Hematopoietic multipotent progenitor cell treated with erythropoietin and hydrocortisone succinate and interleukin-3 and kit ligand, for 8 days (in vitro differentiated cells): ENCODE results near the gene SND1.
A peak's percentile ranks its signal among the peaks of the same experiment; 100 is the strongest.

Experiments used
- DNase-seq: peaks from one replicate; pipeline ENCODE4 v3.0.0-alpha.2; 2015

Gene SND1

DNA sequence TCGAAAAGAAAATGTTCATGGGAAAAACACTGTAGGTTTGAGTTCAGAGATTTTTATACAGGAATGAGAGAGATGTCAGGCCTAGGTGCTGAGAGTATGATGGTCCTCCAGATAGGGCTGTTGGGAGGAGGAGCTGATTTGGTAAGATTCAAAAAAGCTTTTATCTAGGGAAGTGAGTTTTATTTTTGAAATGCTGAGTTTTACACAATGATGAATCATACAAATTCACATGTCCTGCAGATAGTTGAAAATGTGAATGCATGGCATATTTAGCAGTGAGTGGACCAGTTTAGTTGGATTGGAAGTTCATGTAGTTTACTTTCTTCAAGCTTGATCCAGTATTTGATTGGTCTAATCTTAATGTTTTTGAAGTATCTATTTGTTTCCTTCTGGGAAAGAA lies 224.4 kb downstream of the SND1 start:
- no peak for DNase-seq

DNA sequence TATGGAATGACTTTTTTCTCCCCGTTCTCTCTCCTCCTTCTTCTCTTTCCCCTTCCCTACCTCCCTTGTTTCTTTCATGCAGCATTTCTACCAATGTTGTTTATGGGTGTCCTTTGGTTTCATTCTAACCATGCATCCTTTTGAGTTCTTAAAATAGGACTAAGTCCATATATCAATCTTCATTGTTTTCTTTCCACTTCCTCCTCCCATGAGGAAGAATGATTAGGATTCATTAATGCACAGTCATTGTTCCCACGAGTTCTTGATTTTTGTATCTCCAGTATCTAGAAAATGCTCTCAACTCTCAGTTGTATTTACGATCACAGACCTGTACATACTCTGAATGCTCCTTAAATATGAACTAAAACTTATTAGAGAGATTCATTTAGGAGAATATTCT lies 226.0 kb downstream of the SND1 start:
- DNase-seq, result no peak

DNA sequence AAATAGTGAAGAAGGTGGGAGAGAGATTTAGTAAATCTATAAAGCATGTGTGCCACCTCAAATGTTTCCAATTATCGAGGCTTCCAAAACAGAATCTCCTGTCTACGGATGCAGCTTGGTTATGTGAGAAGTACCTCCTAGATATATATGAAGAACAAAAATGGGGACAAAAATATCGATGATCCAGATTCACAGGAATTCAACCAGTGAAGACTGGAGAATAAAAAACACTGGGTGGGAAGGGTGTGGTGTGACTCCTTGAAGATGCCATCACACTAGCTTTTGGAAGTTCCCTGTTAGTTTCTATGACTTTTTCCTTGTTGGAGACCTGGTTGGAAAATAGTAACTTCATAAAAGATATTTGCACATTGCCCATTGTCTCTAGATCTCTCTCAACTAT lies 226.8 kb downstream of the SND1 start:
- no peak for DNase-seq

DNA sequence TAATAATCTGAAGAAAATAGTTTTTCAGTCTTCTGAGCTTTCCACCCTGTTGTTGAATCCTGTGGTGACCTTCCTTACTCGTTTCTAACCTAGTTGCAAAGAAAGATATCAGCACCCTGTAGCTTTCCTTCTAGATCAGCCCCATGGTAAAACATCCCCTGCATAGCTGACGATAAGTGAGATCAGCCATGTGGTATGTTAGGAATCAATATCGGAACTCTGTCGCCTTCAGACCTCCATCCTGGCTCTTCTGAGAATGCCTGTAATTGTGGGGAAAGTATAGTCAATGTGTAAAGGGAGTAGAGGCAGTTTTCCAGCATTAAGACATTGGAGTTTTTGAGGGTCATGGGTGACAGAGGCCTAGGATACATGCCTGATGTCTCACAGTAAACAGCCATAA lies 227.4 kb downstream of the SND1 start:
- no peak for DNase-seq

DNA sequence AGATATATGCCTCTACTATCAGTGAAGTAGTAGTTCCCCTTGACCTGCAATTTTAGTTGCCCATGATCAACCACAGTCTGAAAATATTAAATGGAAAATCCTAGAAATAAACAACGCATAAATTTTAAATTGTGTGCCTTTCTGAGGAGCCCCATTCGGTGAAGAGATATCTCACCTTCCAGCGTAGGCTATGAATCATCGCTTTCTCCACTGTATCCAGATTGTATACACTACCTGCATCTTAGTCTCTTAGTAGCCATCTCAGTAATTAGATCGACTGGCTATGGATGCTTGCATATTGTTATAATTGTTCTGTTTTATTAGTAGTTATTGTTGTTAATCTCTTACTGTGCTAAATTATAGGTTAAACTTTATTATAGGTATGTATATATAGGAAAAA lies 227.9 kb downstream of the SND1 start:
- DNase-seq, result no peak

DNA sequence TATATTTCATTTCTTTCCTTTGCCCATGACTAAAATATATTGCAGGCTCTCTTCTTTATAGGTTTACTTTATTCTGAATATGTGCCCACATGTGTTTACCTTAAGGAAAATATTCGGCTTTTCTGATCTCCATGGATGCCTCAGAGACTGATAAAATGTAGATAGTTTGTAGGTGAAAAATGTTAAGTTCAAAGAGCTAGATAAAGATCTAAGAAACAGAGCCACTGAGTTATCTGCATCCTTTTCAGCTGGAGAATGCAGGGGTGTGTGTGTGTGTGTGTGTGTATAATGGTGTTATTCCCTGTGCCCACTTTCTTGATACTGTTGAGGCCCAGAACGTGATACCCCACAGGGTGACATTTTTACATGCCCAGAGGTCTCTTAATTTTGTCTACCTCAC lies 228.5 kb downstream of the SND1 start:
- no peak for DNase-seq

DNA sequence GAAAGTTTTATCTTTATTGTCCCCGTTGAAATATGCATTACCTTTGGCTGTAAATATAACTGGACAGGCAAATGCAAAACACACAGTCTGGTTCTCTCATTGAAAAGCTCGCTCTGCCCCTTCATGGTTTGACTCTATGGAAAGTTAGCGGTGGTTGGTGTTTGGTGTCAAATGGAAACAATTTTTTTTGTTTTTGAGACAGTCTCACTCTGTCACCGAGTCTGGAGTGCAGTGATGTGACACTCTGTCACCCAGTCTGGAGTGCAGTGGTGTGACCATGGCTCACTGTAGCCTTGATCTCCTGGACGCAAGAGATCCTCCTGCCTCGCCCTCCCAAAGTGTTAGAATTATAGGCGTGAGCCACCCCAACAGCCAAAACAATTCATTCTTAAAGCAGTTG lies 229.6 kb downstream of the SND1 start:
- DNase-seq, result no peak

DNA sequence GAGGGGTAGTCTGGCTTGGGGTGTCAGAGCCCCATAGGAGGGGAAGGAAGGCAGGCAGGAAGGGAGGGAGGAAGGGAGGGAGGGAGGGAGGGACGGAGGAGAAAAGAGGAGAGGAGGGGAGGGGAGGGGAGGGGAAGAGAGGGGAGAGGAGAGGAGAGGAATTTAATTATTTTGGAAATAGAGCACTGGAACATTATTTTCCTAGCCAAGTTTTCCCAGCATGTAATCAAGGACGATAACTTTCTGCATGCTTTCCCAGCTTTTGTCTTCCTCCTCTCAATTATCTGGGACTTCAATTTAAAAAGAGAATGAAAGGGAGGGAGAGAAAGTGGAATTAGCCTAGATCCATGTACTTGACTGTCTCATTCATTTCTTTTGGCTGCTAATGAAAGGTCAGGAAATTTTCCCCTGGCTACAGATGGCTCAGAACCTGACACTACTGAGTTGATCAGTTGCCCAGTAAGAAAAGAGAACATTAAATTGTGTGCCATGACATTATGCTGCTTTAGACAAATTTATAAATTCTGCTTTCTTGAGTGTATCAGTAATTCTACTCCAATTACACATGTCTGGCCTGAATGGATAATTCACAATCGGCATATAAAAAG lies 230.4 kb downstream of the SND1 start:
- DNase-seq, result no peak

DNA sequence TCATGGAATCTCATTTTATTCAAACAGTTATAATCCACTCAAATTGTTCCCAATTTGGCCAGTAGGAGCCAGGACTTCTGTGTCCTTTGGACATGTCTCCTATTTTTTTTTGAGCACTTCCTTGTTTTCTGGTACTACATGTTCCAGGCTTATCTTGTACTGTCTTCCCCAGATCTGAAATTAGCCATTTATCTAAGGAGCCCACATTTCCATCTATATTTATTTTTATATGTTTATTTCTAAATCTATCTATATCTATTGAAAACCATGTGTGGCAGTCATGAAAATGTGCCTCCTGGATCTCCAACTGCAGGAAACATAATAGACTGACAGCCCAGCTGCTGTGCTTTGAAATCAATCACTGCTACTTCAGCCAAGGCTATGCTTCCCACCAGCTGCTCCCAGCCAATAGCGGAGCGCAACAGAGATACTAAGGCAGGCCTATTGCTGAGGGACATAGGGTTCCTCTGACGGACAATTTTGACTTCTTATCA lies 232.1 kb downstream of the SND1 start:
- DNase-seq, result peak; percentile 60

DNA sequence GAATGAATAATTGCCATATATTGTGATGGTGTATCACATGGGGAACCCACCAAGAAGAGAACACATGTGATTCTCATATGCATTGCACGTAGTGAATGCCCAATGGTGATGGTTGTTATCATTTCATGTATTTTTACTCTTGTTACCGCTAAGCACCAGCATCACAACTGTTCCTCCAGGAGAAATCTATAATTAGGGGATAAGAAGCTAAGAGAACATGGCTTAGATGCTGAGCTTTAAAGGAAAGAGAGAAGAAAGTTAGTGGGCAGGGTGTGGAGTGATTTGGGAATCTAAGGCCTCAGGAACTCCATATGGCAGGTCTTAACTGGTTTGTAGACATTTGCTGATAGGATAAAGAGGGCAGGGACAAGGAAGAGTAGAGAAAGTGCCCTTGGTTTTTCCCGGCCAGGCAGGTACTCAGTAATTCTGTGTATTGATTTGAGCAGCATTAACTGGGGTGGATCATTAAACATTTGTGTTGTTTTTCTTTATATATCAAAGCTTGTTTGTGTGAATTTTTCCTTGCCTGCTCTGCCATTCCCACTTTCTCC lies 233.3 kb downstream of the SND1 start:
- no peak for DNase-seq

DNA sequence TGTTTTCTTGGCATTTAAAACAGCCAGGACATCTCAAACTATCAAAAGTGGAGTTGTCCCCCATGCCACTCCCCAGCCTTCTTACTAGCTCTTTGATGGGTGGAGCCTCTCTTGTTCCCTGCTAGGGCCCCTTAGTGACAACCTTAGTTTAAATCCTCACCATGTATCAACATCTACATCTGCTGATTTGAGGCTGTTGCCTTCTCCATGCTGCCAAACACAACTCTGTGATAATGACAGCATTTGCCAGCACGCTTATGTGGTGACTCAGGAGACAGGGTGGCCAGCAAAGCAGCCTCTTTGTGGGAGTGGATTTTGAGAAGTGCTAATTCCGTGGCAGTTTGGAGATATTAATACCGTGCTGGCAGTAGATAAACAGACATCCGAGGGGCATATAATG lies 233.8 kb downstream of the SND1 start:
- peak; percentile 98 for DNase-seq

DNA sequence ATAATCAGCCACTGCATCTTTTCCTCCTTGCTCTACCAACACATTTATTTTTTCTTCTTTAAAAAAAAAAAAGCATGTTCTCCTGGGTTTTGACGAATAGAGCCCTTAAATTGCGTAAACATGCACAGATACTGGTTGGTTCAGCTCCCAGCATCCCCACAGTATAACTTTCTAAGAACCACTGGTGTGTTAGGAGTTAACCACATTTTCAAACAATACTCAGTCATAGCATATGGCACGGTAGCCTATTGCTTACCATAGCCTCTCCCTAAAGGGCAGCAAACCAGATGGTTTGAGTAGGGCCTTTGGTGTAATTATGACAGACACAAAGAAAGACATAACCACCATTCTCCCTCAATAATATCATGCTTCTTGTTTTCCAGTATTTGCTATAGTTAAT lies 234.3 kb downstream of the SND1 start:
- no peak for DNase-seq

DNA sequence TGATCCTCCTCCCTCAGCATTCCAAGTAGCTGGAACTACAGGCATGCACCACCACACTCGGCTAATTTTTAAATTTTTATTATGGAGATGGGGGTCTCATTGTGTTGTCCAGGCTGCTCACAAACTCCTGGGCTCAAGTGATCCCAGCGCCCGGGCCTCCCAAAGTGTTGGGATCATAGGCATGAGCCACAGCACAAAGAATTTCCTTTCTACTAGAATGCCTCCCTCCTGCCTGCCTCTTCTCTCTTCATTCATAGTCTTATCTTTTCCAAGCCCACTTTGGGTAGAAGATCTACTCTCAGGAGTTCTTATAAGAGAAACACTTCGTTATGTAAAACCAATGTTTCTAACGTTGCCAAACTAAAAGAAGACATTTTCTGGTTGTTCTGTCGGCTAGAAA lies 235.1 kb downstream of the SND1 start:
- no peak for DNase-seq

DNA sequence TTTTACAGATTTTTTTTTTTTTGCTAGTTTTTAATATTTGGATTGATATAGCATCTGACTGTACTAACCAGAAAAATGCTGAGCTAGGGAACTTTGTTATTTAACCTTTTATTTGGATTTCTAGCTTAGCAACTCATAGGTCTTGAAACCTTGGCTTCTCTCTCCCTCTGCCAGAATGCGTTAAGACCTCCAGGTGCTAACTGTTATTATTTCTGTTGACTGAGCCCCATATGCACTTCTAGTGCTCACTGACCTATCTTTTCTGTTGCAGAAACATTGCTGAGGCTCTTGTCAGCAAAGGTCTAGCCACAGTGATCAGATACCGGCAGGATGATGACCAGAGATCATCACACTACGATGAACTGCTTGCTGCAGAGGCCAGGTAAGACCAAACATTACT lies 235.6 kb downstream of the SND1 start:
- DNase-seq, result peak; percentile 46

DNA sequence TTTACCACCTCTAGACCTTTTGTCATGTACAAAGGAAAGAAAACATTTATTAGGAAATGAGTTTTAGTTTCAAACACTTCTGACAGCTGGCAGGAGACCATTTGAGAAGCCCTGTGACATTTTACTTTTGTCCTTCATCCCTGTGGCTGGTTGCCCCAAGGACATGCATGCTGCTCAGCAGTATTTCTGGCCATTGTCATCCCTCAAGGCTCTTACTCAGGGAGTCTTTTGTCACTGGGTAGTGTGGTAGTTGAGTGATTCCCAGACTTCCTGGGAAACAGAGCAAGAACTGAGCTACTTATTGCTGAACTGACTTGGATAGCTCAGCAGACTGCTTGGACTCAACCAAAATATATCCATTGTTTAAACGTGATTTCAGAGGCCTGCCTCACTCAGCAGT lies 236.4 kb downstream of the SND1 start:
- DNase-seq, result no peak

DNA sequence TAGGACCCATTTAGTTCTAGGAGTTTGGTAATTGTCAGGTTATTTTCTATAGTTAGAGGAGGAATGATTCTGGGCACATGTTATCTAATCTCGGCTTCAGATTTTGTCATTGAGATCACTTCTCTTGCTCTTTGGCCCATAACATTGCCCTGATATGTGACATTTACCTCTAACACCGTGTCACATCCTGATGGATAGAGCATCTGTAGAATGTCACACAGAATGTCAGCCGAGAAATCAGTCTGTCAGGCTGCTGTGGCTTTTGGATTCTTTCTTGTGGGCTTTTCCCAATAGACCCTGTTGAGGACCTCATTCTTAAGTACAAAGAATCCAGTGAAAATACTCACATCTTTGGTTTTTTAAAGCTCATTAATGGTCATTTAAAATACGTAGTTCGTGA lies 236.8 kb downstream of the SND1 start:
- no peak for DNase-seq

DNA sequence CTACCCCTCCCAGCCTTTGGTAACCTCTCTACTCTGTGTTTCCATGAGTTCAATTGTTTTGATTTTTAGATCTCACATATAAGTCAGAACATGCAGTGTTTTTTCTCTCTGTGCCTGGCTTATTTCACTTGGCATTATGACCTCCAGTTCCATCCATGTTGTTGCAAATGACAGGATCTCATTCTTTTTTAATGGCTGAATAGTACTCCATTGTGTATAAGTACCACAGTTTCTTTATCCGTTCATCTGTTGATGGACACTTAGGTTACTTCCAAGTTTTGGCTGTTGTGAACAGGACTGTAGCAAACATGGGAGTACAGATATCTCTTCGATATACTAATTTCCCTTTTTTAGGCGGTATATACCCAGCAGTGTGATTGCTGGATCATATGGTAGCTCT lies 237.7 kb downstream of the SND1 start:
- DNase-seq, result no peak

DNA sequence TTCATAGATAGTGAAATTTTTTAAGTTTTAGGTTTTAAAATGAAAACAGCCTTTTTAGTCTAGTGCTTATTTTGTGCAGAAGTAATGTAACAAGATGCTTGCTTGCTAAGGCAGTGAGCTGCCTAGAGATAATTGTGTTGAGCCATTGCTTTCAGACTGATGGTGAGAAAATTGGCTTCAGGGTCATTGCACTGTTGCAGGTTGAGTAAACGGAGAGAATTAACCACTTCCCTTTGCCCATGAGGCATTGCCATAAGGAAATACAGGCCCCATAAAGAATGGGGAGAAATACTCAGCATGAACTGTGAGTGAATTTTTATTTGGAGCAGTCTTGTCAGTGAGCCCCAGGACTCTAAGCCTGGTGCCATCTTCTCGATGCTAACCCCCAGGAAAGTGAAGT lies 238.7 kb downstream of the SND1 start:
- no peak for DNase-seq

DNA sequence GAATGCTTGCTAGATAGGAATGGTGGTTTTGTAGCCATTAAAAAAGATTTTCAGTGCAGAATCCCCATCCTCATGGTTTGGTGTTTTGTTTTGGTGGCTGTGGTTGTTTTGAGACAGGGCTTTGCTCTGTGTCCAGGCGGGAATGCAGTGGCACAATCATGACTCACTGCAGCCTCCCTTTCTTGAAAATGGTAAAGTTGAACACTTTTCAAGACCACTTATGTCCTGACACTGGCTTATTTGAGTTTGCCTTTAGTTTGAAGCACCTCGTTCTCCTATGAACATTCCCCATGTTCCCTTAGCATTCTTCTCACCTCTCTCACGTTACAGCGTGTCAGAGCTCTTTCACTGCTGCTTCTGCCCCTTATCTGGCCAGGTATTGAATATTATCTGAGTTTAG lies 239.2 kb downstream of the SND1 start:
- no peak for DNase-seq

DNA sequence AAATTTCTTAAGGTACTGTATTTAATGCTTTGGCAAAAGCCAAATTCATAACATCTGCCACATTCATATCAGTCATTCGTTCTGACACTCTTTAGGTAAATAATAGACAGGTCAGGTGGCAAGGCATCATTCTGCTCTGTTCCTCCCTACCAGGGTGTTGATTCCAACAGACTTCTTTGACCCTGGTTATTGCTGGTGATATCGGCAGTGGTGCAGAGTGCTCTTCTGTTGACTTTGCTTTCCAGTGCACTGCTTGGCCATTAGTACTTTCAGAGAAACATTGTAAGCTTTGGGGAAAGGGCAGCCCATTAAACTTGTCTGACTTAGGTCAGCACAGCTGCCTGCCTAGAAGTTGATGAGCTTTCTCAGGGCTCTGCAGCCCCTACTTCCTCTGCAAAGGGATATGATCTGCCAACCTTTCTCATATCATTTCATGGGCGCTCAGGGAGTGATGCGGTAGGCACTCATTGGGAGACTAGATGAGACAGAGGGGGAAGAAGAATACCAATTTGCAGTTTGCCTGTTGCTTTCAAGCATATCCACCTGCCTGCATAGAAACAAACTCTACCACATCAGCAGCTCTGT lies 240.0 kb downstream of the SND1 start:
- no peak for DNase-seq

DNA sequence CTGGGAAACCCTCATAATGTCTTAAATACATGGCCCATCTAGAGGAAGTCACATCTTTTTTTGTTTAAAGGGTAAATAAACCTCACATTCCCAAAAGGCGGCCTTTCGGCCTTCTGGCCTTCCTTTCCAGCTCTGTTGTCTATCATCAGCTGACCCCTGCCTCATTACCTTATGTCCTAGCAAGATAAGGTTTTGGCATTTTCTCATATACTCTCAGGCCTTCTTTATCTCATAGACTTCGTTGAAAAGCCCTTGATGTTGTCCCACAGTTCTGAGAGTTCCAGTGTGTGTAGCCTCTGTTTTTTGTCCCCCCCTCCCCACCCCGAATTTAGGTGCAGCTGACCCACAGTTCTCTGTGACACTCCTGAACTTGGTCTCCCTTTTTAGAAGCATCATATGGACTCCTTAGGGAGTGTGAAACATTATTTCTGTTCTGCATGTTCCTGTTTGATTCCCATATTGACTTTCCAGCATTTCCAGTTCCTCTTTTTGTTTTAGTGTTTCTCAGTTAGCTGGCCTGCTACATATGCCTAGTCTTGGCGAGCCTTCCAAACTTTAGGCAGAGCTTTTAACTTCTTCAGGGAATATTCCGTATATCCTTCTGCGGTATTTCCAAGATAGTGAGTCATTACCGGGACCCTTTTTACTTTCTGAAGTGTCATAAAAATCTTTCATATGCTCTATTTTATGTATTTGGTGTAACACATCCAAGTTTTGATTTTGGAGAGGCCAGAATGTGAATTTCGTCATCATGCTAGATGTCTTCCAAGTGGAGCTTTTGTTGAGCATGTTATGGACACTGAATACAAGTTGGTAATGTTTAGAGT lies 240.7 kb downstream of the SND1 start:
- DNase-seq, result peak; percentile 84

DNA sequence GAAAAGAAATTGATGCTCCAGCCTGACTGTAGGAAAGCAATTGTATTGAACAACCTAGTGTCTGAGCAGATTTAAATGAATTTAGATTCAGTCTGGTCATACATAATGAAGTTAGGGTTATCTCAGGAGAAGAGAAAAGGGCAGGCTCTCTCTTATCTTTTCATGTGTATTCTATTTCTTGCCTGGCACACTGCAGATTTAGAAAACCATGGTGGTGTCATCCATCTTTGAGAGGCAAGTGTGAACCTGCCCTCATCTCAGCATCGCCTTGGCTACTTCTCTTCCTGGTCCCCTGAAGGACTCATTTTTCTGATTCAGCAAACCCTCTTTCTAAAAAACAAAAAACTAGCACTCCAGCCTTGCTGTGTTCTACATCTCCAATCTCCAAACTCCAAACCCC lies 241.6 kb downstream of the SND1 start:
- DNase-seq, result peak; percentile 44

DNA sequence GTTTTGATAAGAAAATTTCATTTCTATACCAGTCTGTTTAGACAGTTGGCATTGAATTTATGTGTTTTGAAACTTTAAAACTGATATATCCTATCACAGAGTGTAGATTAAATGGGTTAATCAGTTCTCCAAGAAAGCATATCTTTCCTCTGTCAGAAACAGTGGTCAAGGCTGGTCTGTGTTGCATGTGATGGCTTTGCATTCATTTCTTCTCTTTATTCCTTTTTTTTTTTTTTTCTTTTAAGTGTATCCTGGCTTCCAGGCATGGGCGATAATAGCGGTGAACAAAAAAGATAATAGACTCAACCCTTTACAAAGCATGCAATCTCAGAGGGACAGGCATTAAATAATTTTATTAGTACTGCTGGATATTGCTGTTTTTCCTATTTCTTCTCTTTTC lies 242.6 kb downstream of the SND1 start:
- DNase-seq, result peak; percentile 78

DNA sequence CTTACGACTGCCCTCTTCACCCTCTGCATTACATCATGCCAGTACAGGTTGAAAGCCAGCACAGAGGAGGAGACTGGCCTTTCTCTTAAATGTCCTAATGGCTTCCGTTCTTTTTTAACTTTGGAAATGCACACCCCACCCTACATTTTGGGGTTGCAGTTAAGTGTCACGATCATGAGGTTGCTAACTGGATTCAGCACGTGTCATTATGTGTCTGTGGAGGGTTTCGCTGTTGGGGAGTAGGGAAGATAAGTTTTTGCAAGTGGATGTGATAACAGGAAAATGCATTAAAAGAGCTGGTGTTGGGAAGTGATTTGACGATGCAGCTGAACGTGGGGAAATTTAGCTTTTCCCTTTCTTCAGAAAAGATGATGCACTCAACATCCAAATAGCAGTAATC lies 243.4 kb downstream of the SND1 start:
- peak; percentile 28 for DNase-seq
